Measurements from ENCODE around the gene UFM1.

DNA sequence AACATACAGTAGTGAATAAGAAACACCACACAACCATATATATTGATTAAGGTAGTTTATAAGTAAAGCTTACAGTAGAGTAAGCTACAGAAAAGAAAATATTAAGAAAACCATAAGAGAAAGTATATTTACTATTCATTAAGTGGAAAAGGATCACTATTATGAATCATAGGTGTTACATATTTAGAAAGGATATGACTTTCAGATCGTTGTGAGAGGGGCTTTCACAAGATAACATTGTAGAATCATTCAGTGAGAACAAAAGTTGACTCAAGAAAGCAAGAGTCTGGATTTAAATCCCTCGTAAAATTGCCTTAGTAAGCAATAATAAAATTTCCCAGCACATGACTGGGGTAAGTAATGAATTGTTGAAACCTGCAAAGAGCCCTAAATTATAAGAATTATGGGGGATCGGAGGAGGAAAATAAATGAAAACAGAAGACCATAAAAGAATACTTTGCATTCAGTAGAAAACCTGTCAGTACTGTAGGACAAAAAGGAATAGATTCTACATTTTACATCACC, 6.0 kb downstream of the UFM1 start:
- TF ChIP-seq ZNF146 (CRISPR knock-in tag; IDR thresholded peaks at IDR 0.05; ENCODE audit: unreplicated experiment): no peak
- TF ChIP-seq, protein P1, sequence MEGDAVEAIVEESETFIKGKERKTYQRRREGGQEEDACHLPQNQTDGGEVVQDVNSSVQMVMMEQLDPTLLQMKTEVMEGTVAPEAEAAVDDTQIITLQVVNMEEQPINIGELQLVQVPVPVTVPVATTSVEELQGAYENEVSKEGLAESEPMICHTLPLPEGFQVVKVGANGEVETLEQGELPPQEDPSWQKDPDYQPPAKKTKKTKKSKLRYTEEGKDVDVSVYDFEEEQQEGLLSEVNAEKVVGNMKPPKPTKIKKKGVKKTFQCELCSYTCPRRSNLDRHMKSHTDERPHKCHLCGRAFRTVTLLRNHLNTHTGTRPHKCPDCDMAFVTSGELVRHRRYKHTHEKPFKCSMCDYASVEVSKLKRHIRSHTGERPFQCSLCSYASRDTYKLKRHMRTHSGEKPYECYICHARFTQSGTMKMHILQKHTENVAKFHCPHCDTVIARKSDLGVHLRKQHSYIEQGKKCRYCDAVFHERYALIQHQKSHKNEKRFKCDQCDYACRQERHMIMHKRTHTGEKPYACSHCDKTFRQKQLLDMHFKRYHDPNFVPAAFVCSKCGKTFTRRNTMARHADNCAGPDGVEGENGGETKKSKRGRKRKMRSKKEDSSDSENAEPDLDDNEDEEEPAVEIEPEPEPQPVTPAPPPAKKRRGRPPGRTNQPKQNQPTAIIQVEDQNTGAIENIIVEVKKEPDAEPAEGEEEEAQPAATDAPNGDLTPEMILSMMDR (IDR thresholded peaks at IDR 0.05 in 2 of 3, conservative IDR thresholded peaks at IDR 0.05 in 1 of 3; ENCODE audit: insufficient read depth in 2 of 3, low read depth in 1 of 3, low read length in 3 of 3): no peak
- TF ChIP-seq PTBP1 (IDR thresholded peaks at IDR 0.05; ENCODE audit: low read depth, low read length): no peak
- TF ChIP-seq ZNF143 (CRISPR knock-in tag; IDR thresholded peaks at IDR 0.05): no peak
- no peak for TF ChIP-seq RAD51 (IDR thresholded peaks at IDR 0.05; ENCODE audit: borderline replicate concordance, low read depth)
- no peak for TF ChIP-seq KLF6 (CRISPR knock-in tag; IDR thresholded peaks at IDR 0.05; ENCODE audit: borderline replicate concordance)
- TF ChIP-seq, protein P2, sequence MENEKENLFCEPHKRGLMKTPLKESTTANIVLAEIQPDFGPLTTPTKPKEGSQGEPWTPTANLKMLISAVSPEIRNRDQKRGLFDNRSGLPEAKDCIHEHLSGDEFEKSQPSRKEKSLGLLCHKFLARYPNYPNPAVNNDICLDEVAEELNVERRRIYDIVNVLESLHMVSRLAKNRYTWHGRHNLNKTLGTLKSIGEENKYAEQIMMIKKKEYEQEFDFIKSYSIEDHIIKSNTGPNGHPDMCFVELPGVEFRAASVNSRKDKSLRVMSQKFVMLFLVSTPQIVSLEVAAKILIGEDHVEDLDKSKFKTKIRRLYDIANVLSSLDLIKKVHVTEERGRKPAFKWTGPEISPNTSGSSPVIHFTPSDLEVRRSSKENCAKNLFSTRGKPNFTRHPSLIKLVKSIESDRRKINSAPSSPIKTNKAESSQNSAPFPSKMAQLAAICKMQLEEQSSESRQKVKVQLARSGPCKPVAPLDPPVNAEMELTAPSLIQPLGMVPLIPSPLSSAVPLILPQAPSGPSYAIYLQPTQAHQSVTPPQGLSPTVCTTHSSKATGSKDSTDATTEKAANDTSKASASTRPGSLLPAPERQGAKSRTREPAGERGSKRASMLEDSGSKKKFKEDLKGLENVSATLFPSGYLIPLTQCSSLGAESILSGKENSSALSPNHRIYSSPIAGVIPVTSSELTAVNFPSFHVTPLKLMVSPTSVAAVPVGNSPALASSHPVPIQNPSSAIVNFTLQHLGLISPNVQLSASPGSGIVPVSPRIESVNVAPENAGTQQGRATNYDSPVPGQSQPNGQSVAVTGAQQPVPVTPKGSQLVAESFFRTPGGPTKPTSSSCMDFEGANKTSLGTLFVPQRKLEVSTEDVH (IDR thresholded peaks at IDR 0.05; ENCODE audit: low read depth, partially characterized antibody): no peak
- TF ChIP-seq POLR2A (conservative IDR thresholded peaks at IDR 0.05): no peak
- TF ChIP-seq, protein P3, sequence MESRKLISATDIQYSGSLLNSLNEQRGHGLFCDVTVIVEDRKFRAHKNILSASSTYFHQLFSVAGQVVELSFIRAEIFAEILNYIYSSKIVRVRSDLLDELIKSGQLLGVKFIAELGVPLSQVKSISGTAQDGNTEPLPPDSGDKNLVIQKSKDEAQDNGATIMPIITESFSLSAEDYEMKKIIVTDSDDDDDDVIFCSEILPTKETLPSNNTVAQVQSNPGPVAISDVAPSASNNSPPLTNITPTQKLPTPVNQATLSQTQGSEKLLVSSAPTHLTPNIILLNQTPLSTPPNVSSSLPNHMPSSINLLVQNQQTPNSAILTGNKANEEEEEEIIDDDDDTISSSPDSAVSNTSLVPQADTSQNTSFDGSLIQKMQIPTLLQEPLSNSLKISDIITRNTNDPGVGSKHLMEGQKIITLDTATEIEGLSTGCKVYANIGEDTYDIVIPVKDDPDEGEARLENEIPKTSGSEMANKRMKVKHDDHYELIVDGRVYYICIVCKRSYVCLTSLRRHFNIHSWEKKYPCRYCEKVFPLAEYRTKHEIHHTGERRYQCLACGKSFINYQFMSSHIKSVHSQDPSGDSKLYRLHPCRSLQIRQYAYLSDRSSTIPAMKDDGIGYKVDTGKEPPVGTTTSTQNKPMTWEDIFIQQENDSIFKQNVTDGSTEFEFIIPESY (CRISPR knock-in tag; IDR thresholded peaks at IDR 0.05): no peak
- TF ChIP-seq CEBPB (tag; IDR thresholded peaks at IDR 0.05): no peak
- no peak for TF ChIP-seq NR1H2 (CRISPR knock-in tag; IDR thresholded peaks at IDR 0.05)
